ENCODE results near the gene QRICH1.

Gene QRICH1

DNA sequence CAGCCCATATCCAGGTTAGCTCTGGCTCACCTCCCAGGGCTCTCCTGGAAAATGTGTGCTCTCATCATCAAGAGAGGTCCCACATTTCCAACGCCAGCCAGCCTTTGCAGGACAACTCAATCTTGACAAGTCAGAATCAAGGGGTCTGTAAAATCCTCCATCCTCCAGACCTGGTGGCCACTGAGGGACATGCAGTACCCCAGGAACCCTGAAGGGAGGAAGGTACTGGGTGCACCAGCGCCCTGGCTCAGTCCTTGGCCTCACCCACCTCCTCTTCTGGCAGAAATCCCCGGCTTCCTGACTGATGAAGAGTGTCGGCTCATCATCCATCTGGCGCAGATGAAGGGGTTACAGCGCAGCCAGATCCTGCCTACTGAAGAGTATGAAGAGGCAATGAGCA is 92.7 kb downstream of the QRICH1 start:
- TF ChIP-seq CTCF (conservative IDR thresholded peaks at IDR 0.05) (no peak), ZFX (IDR thresholded peaks at IDR 0.05) (no peak)
- no peak overlapping the region for H3K27ac ChIP-seq

- no peak overlapping the region for H3K27ac ChIP-seq
- no peak for TF ChIP-seq ZFX (IDR thresholded peaks at IDR 0.05)
- no peak for TF ChIP-seq CTCF (conservative IDR thresholded peaks at IDR 0.05)
Observed at GRCh38 chr3:48999085-48999858, 94.6 kb downstream of the QRICH1 start.

GRCh38 chr3:48997714-48998637 is 95.9 kb downstream of the QRICH1 start:
- no peak overlapping the region for H3K27ac ChIP-seq
- TF ChIP-seq CTCF (conservative IDR thresholded peaks at IDR 0.05) (no peak), ZFX (IDR thresholded peaks at IDR 0.05) (no peak)

DNA sequence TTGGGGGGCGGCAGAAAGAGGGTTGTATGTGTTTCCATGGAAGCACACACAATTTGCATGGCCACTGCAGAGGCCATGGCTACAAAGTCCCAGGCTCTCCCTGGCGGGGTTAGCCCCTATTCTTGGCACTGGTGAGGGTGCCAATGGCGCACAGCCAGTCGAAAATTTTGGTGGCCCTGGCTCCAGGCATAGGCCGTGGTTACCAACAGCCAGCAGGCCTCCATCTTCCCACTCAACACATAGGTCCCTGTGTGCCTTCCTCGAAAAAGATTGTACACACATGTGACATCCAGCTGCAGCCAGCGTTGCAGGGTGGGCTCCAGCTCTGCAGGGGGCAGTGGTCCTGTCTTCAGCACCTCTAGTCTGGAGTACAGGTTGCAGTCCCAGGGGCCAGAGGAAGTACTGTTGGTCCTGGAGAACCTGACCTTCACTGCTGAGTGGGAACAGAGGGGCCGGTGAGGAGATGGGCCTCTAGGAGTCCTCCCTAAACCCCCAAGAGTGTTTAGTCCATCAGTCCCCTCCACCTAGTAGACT is 96.7 kb downstream of the QRICH1 start:
- TF ChIP-seq CTCF (conservative IDR thresholded peaks at IDR 0.05): no peak
- no peak for TF ChIP-seq ZFX (IDR thresholded peaks at IDR 0.05)
- H3K27ac ChIP-seq: no peak overlapping the region

DNA sequence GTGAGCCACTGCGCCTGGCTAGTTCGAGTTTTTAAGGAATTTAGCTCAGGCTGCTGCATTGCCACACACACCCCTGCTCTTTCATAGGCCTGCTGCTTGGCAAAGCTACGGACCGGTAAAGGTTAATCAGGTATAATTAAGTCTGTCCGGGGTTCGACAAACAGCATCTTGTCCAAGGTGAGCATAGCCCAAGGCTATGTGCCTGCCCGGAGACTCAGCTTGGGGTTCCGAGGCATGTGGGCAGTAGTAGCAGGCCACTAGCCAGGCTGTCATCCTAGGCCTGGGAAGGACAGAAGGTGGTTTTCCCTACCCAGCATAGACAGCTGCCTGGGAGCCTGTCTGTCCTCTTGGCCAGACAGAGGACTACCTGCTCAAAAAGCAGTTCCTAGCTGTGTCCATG is 97.2 kb downstream of the QRICH1 start:
- TF ChIP-seq CTCF (conservative IDR thresholded peaks at IDR 0.05): no peak
- no peak for TF ChIP-seq ZFX (IDR thresholded peaks at IDR 0.05)
- H3K27ac ChIP-seq: no peak overlapping the region

DNA sequence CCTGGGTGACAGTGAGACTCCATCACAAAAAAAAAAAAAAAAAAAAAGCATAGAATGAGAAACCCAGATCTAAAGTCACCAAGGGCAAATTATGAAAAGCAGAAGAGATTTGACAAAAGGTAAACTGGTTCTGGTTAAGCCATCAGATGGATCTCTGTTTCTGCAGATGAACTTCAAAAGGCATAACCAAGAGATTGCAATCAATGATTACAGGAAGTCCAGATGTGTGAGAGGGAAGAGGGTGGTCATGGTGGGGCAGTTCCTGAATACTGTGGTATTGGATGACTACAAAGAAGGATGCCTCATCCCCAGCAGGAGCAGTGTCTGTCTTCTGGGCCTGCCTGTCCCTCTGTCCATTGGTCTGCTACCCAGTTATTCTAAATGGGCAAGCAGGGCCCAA is 100.0 kb downstream of the QRICH1 start:
- TF ChIP-seq CTCF (conservative IDR thresholded peaks at IDR 0.05): no peak
- TF ChIP-seq ZFX (IDR thresholded peaks at IDR 0.05): no peak
- no peak overlapping the region for H3K27ac ChIP-seq

All from C4-2B (cell line).